Measurements from ENCODE around the gene CWC25. TPM values are rescaled to one million over a fixed set of nuclear protein-coding genes. Genes with fewer than 3 reads are reported as not detected.
A peak's percentile ranks its signal among the peaks of the same experiment; 100 is the strongest.

Gene CWC25
- total and polyA plus RNA-seq, 2 of the 13 experiments (the other 11 are each of a cell fraction or from before 2014, with no cell fraction given), result 15.6 to 22.7 TPM

DNA sequence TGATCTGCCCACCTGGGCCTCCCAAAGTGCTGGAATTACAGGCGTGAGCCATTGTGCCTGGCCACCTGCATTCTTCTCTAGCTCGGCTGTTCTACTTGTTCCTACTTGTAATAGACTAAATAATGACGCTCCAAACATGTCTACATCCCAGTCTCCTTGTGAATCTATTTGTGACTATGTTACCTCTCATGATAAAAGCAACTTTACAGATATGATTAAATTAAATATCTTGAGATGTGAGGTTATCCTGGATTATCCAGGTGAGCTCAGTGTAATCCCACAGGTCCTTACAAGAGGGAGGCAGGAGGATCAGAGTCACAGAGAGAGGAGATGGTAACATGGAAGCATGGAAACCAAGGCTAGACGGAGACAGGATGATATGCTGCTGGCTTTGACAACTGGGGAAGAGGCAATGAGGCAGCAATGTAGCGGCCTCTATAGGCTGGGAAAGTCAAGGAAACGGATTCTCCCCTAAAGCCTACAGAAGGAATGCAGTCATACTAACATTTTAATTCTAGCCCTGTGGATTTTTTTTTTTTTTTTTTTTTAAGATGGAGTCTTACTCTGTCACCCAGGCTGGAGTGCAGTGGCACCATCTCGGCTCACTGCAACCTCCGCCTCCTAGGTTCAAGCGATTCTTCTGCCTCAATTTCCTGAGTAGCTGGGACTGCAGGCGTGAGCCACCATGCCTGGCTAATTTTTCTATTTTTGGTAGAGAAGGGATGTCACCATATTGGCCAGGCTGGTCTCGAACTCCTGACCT, 39.7 kb upstream of the CWC25 start:
- H3K4me2 ChIP-seq (ENCODE audit: low read depth, low read length), result peak overlapping the region; percentile 34
- intact Hi-C loops (cut with micrococcal nuclease; ENCODE audit: unreplicated experiment) (loop anchor here (1.0 to 5.0 kb wide), 2 partner anchors 40 to 113 kb away; partner anchors contain the start of genes CWC25 and PSMB3), in situ Hi-C loops (cut with HindIII; ENCODE audit: extremely low pct_ligation_motif_present, low pct_unique_long_range_greater_than_20kb) (loop anchor here (5.0 kb wide), 1 partner anchor 287 kb away; the partner anchor contains the start of gene PLXDC1)
- BruUV-seq (replicated peaks), result no TSS peak
- no peaks in the 10 kb centered on the region for H3K79me2 ChIP-seq (ENCODE audit: insufficient read depth, low read length)
- H2AFZ ChIP-seq (ENCODE audit: low read length), result no peak overlapping the region
- no peaks in the 10 kb centered on the region for H4K20me1 ChIP-seq (ENCODE audit: insufficient read depth, low read length)
- DNase-seq (ENCODE audit: low spot score) (peak; percentile 66), FAIRE-seq (peak; percentile 87), ATAC-seq (no peak; the same call in 2 of the 3 replicates)
- peaks cover 27% of the 10 kb centered on the region for H3K4me1 ChIP-seq (ENCODE audit: insufficient read depth, low read length)
- H3K36me3 ChIP-seq (replicated peaks in 1 of 2; ENCODE audit: control insufficient read depth in 1 of 2, insufficient read depth in 2 of 2, low read length in 2 of 2), result no peaks in the 10 kb centered on the region
- no peaks in the 10 kb centered on the region; a peak in 1 of 5 replicates for H3K27me3 ChIP-seq (ENCODE audit: control insufficient read depth in 1 of 2, insufficient read depth in 2 of 2, low read length in 2 of 2)
- no peak overlapping the region for H3K9ac ChIP-seq (ENCODE audit: insufficient read depth, low read depth, low read length)
- CTCF ChIA-PET (ENCODE audit: low intra/inter-chr PET ratio, low total read pairs), result no interaction called here
- H3K9me3 ChIP-seq (ENCODE audit: low read length), result no peaks in the 10 kb centered on the region
- no peak overlapping the region for H3K27ac ChIP-seq (ENCODE audit: extremely low read length, insufficient read depth, low read length)
- POLR2A ChIA-PET, result interaction anchor here (0.7 to 0.8 kb wide), 2 partner anchors 11 to 193 kb away, joined by 4 read pairs; partner anchors contain the start of gene RPL23
- WGBS (ENCODE audit: low lambda C conversion rate), result 37% methylated on average over 11 of the region's 11 CpGs
- no peak overlapping the region for H3K4me3 ChIP-seq (replicated peaks in 1 of 3; ENCODE audit: insufficient read depth in 1 of 3, low read depth in 2 of 3, low read length in 3 of 3)
- no peak for TF ChIP-seq ZSCAN21 (CRISPR knock-in tag; IDR thresholded peaks at IDR 0.05; ENCODE audit: borderline replicate concordance)
- no peak for TF ChIP-seq ATF7 (IDR thresholded peaks at IDR 0.05)
- TF ChIP-seq ATF7 (CRISPR knock-in tag; IDR thresholded peaks at IDR 0.05), result no peak
- no peak for TF ChIP-seq KLF13 (CRISPR knock-in tag; IDR thresholded peaks at IDR 0.05)
- peak; percentile 36 for TF ChIP-seq XRCC5 (optimal IDR thresholded peaks at IDR 0.05; ENCODE audit: low read length)
- no peak for TF ChIP-seq MTA1 (CRISPR knock-in tag; IDR thresholded peaks at IDR 0.05; ENCODE audit: borderline replicate concordance)
- TF ChIP-seq HNF4G (IDR thresholded peaks at IDR 0.05; ENCODE audit: borderline replicate concordance, low read depth, low read length), result no peak
- no peak for TF ChIP-seq HNF4G (CRISPR knock-in tag; IDR thresholded peaks at IDR 0.05; ENCODE audit: borderline replicate concordance, low read depth)
- TF ChIP-seq ISX (CRISPR knock-in tag; conservative IDR thresholded peaks at IDR 0.05), result no peak
- TF ChIP-seq SP2 (CRISPR knock-in tag; IDR thresholded peaks at IDR 0.05), result no peak
- TF ChIP-seq RCOR2 (CRISPR knock-in tag; IDR thresholded peaks at IDR 0.05), result 0 out of 2 replicates have a peak, but pooled peaks have one; percentile 7
- no peak for TF ChIP-seq SMARCC2 (IDR thresholded peaks at IDR 0.05)
- TF ChIP-seq ZNF446 (CRISPR knock-in tag; IDR thresholded peaks at IDR 0.05), result no peak
- TF ChIP-seq ZNF232 (CRISPR knock-in tag; IDR thresholded peaks at IDR 0.05; ENCODE audit: borderline replicate concordance), result no peak
- TF ChIP-seq, protein P1, sequence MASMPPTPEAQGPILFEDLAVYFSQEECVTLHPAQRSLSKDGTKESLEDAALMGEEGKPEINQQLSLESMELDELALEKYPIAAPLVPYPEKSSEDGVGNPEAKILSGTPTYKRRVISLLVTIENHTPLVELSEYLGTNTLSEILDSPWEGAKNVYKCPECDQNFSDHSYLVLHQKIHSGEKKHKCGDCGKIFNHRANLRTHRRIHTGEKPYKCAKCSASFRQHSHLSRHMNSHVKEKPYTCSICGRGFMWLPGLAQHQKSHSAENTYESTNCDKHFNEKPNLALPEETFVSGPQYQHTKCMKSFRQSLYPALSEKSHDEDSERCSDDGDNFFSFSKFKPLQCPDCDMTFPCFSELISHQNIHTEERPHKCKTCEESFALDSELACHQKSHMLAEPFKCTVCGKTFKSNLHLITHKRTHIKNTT (CRISPR knock-in tag; IDR thresholded peaks at IDR 0.05), result no peak
- TF ChIP-seq ELF3 (CRISPR knock-in tag; IDR thresholded peaks at IDR 0.05), result peak; percentile 68; the same call in 1 of the 2 replicates
- TF ChIP-seq DMAP1 (CRISPR knock-in tag; IDR thresholded peaks at IDR 0.05), result no peak
- TF ChIP-seq ZNF761 (CRISPR knock-in tag; conservative IDR thresholded peaks at IDR 0.05), result no peak
- TF ChIP-seq, protein P2, sequence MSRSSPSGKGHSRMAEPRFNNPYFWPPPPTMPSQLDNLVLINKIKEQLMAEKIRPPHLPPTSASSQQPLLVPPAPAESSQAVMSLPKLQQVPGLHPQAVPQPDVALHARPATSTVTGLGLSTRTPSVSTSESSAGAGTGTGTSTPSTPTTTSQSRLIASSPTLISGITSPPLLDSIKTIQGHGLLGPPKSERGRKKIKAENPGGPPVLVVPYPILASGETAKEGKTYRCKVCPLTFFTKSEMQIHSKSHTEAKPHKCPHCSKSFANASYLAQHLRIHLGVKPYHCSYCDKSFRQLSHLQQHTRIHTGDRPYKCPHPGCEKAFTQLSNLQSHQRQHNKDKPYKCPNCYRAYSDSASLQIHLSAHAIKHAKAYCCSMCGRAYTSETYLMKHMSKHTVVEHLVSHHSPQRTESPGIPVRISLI (CRISPR knock-in tag; IDR thresholded peaks at IDR 0.05; ENCODE audit: borderline replicate concordance), result peak; percentile 53; the same call in 1 of the 2 replicates
- no peak for TF ChIP-seq ZBTB3 (CRISPR knock-in tag; IDR thresholded peaks at IDR 0.05; ENCODE audit: borderline replicate concordance, low read depth)
- TF ChIP-seq, protein P3, sequence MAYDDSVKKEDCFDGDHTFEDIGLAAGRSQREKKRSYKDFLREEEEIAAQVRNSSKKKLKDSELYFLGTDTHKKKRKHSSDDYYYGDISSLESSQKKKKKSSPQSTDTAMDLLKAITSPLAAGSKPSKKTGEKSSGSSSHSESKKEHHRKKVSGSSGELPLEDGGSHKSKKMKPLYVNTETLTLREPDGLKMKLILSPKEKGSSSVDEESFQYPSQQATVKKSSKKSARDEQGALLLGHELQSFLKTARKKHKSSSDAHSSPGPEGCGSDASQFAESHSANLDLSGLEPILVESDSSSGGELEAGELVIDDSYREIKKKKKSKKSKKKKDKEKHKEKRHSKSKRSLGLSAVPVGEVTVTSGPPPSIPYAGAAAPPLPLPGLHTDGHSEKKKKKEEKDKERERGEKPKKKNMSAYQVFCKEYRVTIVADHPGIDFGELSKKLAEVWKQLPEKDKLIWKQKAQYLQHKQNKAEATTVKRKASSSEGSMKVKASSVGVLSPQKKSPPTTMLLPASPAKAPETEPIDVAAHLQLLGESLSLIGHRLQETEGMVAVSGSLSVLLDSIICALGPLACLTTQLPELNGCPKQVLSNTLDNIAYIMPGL (CRISPR knock-in tag; IDR thresholded peaks at IDR 0.05; ENCODE audit: borderline replicate concordance in 1 of 2, low read depth in 1 of 2), result peak; percentile 44 to 73; a peak in 2 of 4 replicates

Data from HepG2 (cell line).